Measurements from ENCODE around the gene CACNA2D4. TPM values are rescaled to one million over a fixed set of nuclear protein-coding genes. Genes with fewer than 3 reads are reported as not detected.

The CACNA2D4 gene
- total RNA-seq, 1 experiment from 2014 or later: 3.6 TPM

- no peak overlapping the region for H3K27ac ChIP-seq
- H3K27me3 ChIP-seq: no peaks in the 10 kb centered on the region
- no peak for DNase-seq
- H3K4me3 ChIP-seq: no peak overlapping the region
- no peaks in the 10 kb centered on the region for H3K36me3 ChIP-seq
- no peaks in the 10 kb centered on the region for H3K4me1 ChIP-seq
- no peaks in the 10 kb centered on the region for H3K9me3 ChIP-seq (replicated peaks)
Observed at GRCh38 chr12:1806301-1807086, 112.0 kb downstream of the CACNA2D4 start.

- DNase-seq: no peak
- H3K27me3 ChIP-seq: no peaks in the 10 kb centered on the region
- no peaks in the 10 kb centered on the region for H3K36me3 ChIP-seq
- no peak overlapping the region for H3K27ac ChIP-seq
- H3K4me1 ChIP-seq: peaks cover 8% of the 10 kb centered on the region; the same call in 1 of the 2 replicates
- no peak overlapping the region for H3K4me3 ChIP-seq
- H3K9me3 ChIP-seq (replicated peaks): no peaks in the 10 kb centered on the region
Observed at GRCh38 chr12:1805441-1806081, 112.9 kb downstream of the CACNA2D4 start.

GRCh38 chr12:1804545-1805332 lies 113.7 kb downstream of the CACNA2D4 start:
- Histone ChIP-seq H3K9me3 (replicated peaks) (no peaks in the 10 kb centered on the region), H3K27ac (no peak overlapping the region), H3K36me3 (no peaks in the 10 kb centered on the region), H3K27me3 (no peaks in the 10 kb centered on the region), H3K4me1 (peaks cover 8% of the 10 kb centered on the region; the same call in 1 of the 2 replicates), H3K4me3 (no peak overlapping the region)
- peak; percentile 92 to 93 for DNase-seq

- H3K27me3 ChIP-seq: no peaks in the 10 kb centered on the region
- no peak overlapping the region for H3K27ac ChIP-seq
- no peak overlapping the region for H3K4me3 ChIP-seq
- H3K36me3 ChIP-seq: no peaks in the 10 kb centered on the region
- peaks cover 8% of the 10 kb centered on the region; the same call in 1 of the 2 replicates for H3K4me1 ChIP-seq
- H3K9me3 ChIP-seq (replicated peaks): no peaks in the 10 kb centered on the region
- DNase-seq: no peak
Observed at GRCh38 chr12:1803736-1804135, 114.7 kb downstream of the CACNA2D4 start.

- Histone ChIP-seq H3K27me3 (no peaks in the 10 kb centered on the region), H3K4me1 (peaks cover 8% of the 10 kb centered on the region; the same call in 1 of the 2 replicates), H3K4me3 (no peak overlapping the region), H3K36me3 (no peaks in the 10 kb centered on the region), H3K9me3 (replicated peaks) (no peaks in the 10 kb centered on the region), H3K27ac (no peak overlapping the region)
- no peak for DNase-seq
Observed at GRCh38 chr12:1801303-1801975, 117.0 kb downstream of the CACNA2D4 start.

- H3K4me3 ChIP-seq: no peak overlapping the region
Observed at GRCh38 chr12:1800401-1801302, 117.8 kb downstream of the CACNA2D4 start.

GRCh38 chr12:1799882-1800400 lies 118.5 kb downstream of the CACNA2D4 start:
- no peak overlapping the region for H3K27ac ChIP-seq
- H3K36me3 ChIP-seq: no peaks in the 10 kb centered on the region
- peaks cover 10% of the 10 kb centered on the region; the same call in 1 of the 2 replicates for H3K4me1 ChIP-seq
- no peak overlapping the region for H3K4me3 ChIP-seq
- DNase-seq: no peak
- no peaks in the 10 kb centered on the region for H3K27me3 ChIP-seq
- no peaks in the 10 kb centered on the region for H3K9me3 ChIP-seq (replicated peaks)

More at GRCh38 chr12:1800401-1801302, 117.8 kb downstream of the CACNA2D4 start:
- no peaks in the 10 kb centered on the region for H3K9me3 ChIP-seq (replicated peaks)
- no peaks in the 10 kb centered on the region for H3K36me3 ChIP-seq
- peak; percentile 66 to 77 for DNase-seq
- H3K27me3 ChIP-seq: no peaks in the 10 kb centered on the region
- H3K27ac ChIP-seq: no peak overlapping the region
- H3K4me1 ChIP-seq: peaks cover 10% of the 10 kb centered on the region; the same call in 1 of the 2 replicates

- Histone ChIP-seq H3K4me1 (peaks cover 10% of the 10 kb centered on the region; the same call in 1 of the 2 replicates), H3K27ac (no peak overlapping the region), H3K27me3 (no peaks in the 10 kb centered on the region), H3K4me3 (no peak overlapping the region), H3K36me3 (no peaks in the 10 kb centered on the region), H3K9me3 (replicated peaks) (no peaks in the 10 kb centered on the region)
- DNase-seq: no peak
Observed at GRCh38 chr12:1799051-1799881, 119.2 kb downstream of the CACNA2D4 start.

GRCh38 chr12:1798641-1799020 lies 119.8 kb downstream of the CACNA2D4 start:
- Histone ChIP-seq H3K36me3 (no peaks in the 10 kb centered on the region), H3K4me1 (peaks cover 10% of the 10 kb centered on the region; the same call in 1 of the 2 replicates), H3K27ac (no peak overlapping the region), H3K9me3 (replicated peaks) (no peaks in the 10 kb centered on the region), H3K4me3 (no peak overlapping the region), H3K27me3 (no peaks in the 10 kb centered on the region)
- no peak for DNase-seq

- Histone ChIP-seq H3K27me3 (no peaks in the 10 kb centered on the region), H3K9me3 (replicated peaks) (no peaks in the 10 kb centered on the region), H3K4me3 (no peak overlapping the region), H3K27ac (no peak overlapping the region), H3K4me1 (peaks cover 10% of the 10 kb centered on the region; the same call in 1 of the 2 replicates), H3K36me3 (no peaks in the 10 kb centered on the region)
- no peak for DNase-seq
Observed at GRCh38 chr12:1797991-1798640, 120.3 kb downstream of the CACNA2D4 start.

GRCh38 chr12:1797011-1797901 lies 121.2 kb downstream of the CACNA2D4 start:
- Histone ChIP-seq H3K36me3 (no peaks in the 10 kb centered on the region), H3K9me3 (replicated peaks) (no peaks in the 10 kb centered on the region), H3K4me1 (peaks cover 10% of the 10 kb centered on the region; the same call in 1 of the 2 replicates), H3K27me3 (no peaks in the 10 kb centered on the region), H3K27ac (no peak overlapping the region), H3K4me3 (no peak overlapping the region)
- DNase-seq: no peak

Measured in SJCRH30 (cell line).